Panc1 (cell line): ENCODE measurements around the gene OSBP2. TPM values are rescaled to one million over a fixed set of nuclear protein-coding genes. Genes with fewer than 3 reads are reported as not detected.

Experiments
- ATAC-seq: fragments of 200-7000 bp; cut with Tn5 transposase; 2 replicates; pipeline ENCODE4 v1.9.1; 2020; ENCODE audit warnings: mild to moderate bottlenecking, moderate library complexity
- BruUV-seq: library from RNA; stranded (reverse); fragments of 400-500 nt; replicated peaks from 2 replicates; lab custom pipeline; 2021; lab: Mats Ljungman, UMichigan
- CTCF ChIA-PET: fragments of 300-600 bp; sonication (Branson Sonifier 250); formaldehyde crosslinking; loops from one replicate; lab custom pipeline; 2022; ENCODE audit warnings: antibody characterized with exemption; lab: Charles Lee
- POLR2A ChIA-PET: fragments of 300-600 bp; sonication (Branson Sonifier 250); formaldehyde crosslinking; loops from one replicate; lab custom pipeline; 2022; ENCODE audit warnings: antibody characterized with exemption; lab: Charles Lee
- DNase-seq: peaks from one replicate; pipeline ENCODE4 v3.0.0-alpha.2; 2010; ENCODE audit warnings: low read depth, low spot score
- H3K27ac ChIP-seq: 2 replicates; pipeline ENCODE4 v1.5.1; 2011; ENCODE audit warnings: mild to moderate bottlenecking, low read length, inconsistent platforms
- H3K27me3 ChIP-seq: fragments of 200-500 bp; sonication (Bioruptor generic); 2 replicates; pipeline ENCODE4 v1.6.0; 2014; ENCODE audit warnings: low read length, inconsistent platforms; ENCODE audit not compliant: control insufficient read depth, insufficient read depth
- H3K36me3 ChIP-seq: fragments of 200-500 bp; sonication (Bioruptor generic); 2 replicates; pipeline ENCODE4 v1.5.1; 2014; ENCODE audit warnings: inconsistent platforms, mild to moderate bottlenecking, low read length, moderate library complexity; ENCODE audit not compliant: control insufficient read depth, insufficient read depth
- H3K4me1 ChIP-seq: 2 replicates; pipeline ENCODE4 v1.5.1; 2011; ENCODE audit warnings: inconsistent platforms, mild to moderate bottlenecking, low read length, moderate library complexity; ENCODE audit not compliant: control insufficient read depth, insufficient read depth
- H3K4me3 ChIP-seq, 2 experiments: 2 replicates each; pipeline ENCODE4 v1.5.1; 2011 to 2012; ENCODE audit warnings: low read depth in 2 of 2, low read length in 2 of 2, mild to moderate bottlenecking in 2 of 2, inconsistent platforms in 1 of 2, moderate library complexity in 1 of 2
- H3K9me3 ChIP-seq: fragments of 200-500 bp; sonication (Bioruptor generic); 2 replicates; pipeline ENCODE4 v1.5.1; 2014; ENCODE audit warnings: low read depth, mild to moderate bottlenecking, inconsistent platforms, low read length, moderate library complexity; ENCODE audit not compliant: control insufficient read depth, insufficient read depth
- POLR2AphosphoS5 ChIP-seq: IDR thresholded peaks from 2 replicates; pipeline ENCODE4 v1.6.1; 2012; ENCODE audit warnings: mild to moderate bottlenecking, low read depth, low read length, moderate library complexity
- SIN3A ChIP-seq: IDR thresholded peaks from 2 replicates; pipeline ENCODE4 v1.6.1; 2012; ENCODE audit warnings: low read depth, mild to moderate bottlenecking, low read length, moderate library complexity, borderline replicate concordance; ENCODE audit not compliant: insufficient read depth
- TCF7L2 ChIP-seq: IDR thresholded peaks from 2 replicates; pipeline ENCODE4 v1.6.1; 2011; ENCODE audit warnings: mild to moderate bottlenecking, low read depth, low read length, inconsistent platforms
- in situ Hi-C: cut with HindIII; loops from 2 replicates; pipeline ENCODE4 v1.10.0; 2016; ENCODE audit warnings: low sequenced_read_pairs, low pct_unique_long_range_greater_than_20kb
- intact Hi-C: fragments of 100-400 bp; cut with micrococcal nuclease; formaldehyde crosslinking; loops from one replicate; pipeline ENCODE4 v1.10.0; 2022; ENCODE audit not compliant: unreplicated experiment
- total RNA-seq: library from RNA; stranded (reverse); gene quantifications from one replicate; pipeline ENCODE4 v1.2.1, GENCODE V29; 2021; ENCODE audit not compliant: unreplicated experiment
- TF ChIP-seq, protein P1 (sequence below), 2 experiments: IDR thresholded peaks; 2 replicates each; pipeline ENCODE4 v1.6.1; 2011 to 2012; ENCODE audit warnings: low read depth in 2 of 2, control low read depth in 1 of 2, low read length in 1 of 2, mild to moderate bottlenecking in 1 of 2, moderate library complexity in 1 of 2; ENCODE audit not compliant: insufficient read depth in 1 of 2
- TF ChIP-seq, protein P2 (sequence below): fragments of 450-650 bp; IDR thresholded peaks from 2 replicates; pipeline ENCODE4 v1.5.1; 2017; ENCODE audit warnings: mild to moderate bottlenecking

Gene OSBP2
- total RNA-seq, 1 experiment from 2014 or later = 4.7 TPM

DNA sequence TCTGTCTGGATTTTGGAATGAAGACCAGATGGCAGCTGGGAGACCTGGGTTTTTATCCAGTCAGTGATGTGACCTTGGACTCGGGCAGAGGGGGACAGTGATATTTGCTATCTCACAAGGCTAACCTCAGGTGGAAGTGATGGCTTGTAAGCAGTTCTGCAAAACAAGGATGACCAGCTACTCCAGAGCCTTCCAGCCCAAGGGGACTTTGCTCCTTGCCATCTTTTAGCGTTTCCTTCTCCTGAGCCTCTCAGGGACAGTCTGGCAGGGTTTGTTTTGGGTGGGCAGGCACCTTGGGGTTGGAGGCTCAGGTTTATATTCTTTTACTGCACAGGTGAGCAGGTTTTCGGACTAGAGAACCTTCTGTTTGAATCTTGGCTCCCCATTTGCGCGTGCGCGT, 9.5 kb upstream of the OSBP2 start:
- Histone ChIP-seq H3K36me3 (no peaks in the 10 kb centered on the region), H3K27me3 (no peaks in the 10 kb centered on the region), H3K4me3 (no peak overlapping the region), H3K9me3 (no peaks in the 10 kb centered on the region), H3K4me1 (no peaks in the 10 kb centered on the region), H3K27ac (no peak overlapping the region)
- intact Hi-C loops = no loop called here
- TF ChIP-seq, protein P1, sequence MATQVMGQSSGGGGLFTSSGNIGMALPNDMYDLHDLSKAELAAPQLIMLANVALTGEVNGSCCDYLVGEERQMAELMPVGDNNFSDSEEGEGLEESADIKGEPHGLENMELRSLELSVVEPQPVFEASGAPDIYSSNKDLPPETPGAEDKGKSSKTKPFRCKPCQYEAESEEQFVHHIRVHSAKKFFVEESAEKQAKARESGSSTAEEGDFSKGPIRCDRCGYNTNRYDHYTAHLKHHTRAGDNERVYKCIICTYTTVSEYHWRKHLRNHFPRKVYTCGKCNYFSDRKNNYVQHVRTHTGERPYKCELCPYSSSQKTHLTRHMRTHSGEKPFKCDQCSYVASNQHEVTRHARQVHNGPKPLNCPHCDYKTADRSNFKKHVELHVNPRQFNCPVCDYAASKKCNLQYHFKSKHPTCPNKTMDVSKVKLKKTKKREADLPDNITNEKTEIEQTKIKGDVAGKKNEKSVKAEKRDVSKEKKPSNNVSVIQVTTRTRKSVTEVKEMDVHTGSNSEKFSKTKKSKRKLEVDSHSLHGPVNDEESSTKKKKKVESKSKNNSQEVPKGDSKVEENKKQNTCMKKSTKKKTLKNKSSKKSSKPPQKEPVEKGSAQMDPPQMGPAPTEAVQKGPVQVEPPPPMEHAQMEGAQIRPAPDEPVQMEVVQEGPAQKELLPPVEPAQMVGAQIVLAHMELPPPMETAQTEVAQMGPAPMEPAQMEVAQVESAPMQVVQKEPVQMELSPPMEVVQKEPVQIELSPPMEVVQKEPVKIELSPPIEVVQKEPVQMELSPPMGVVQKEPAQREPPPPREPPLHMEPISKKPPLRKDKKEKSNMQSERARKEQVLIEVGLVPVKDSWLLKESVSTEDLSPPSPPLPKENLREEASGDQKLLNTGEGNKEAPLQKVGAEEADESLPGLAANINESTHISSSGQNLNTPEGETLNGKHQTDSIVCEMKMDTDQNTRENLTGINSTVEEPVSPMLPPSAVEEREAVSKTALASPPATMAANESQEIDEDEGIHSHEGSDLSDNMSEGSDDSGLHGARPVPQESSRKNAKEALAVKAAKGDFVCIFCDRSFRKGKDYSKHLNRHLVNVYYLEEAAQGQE (IDR thresholded peaks at IDR 0.05; ENCODE audit: insufficient read depth in 1 of 2, low read depth in 2 of 2, low read length in 1 of 2) = no peak
- TF ChIP-seq, protein P2, sequence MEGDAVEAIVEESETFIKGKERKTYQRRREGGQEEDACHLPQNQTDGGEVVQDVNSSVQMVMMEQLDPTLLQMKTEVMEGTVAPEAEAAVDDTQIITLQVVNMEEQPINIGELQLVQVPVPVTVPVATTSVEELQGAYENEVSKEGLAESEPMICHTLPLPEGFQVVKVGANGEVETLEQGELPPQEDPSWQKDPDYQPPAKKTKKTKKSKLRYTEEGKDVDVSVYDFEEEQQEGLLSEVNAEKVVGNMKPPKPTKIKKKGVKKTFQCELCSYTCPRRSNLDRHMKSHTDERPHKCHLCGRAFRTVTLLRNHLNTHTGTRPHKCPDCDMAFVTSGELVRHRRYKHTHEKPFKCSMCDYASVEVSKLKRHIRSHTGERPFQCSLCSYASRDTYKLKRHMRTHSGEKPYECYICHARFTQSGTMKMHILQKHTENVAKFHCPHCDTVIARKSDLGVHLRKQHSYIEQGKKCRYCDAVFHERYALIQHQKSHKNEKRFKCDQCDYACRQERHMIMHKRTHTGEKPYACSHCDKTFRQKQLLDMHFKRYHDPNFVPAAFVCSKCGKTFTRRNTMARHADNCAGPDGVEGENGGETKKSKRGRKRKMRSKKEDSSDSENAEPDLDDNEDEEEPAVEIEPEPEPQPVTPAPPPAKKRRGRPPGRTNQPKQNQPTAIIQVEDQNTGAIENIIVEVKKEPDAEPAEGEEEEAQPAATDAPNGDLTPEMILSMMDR = no peak
- TF ChIP-seq SIN3A = no peak
- TF ChIP-seq TCF7L2 = no peak
- TF ChIP-seq POLR2AphosphoS5 = no peak
- in situ Hi-C loops = no loop called here
- DNase-seq = no peak
- CTCF ChIA-PET = no interaction called here
- POLR2A ChIA-PET = no interaction called here
- no peak for ATAC-seq
- no TSS peak for BruUV-seq

DNA sequence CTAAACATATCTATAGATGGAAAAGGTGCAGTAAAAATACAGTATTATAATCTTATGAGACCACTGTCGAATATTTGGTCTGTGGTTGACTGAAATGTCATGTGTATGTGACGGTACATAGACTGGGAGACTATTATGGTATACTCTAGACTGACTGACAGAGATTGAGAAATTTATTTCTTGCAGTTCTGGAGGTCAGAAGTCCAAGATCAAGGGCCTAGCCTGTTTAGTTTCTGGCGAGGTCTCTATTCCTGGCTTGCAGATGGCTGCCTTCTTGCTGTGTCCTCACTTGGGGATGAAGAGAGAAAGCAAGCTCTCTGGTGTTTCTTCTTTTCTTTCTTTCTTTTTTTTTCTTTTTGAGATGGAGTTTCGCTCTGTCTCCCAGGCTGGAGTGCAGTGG, 7.3 kb upstream of the OSBP2 start:
- Histone ChIP-seq H3K36me3 (no peaks in the 10 kb centered on the region), H3K27ac (no peak overlapping the region), H3K4me1 (no peaks in the 10 kb centered on the region), H3K27me3 (no peaks in the 10 kb centered on the region), H3K9me3 (no peaks in the 10 kb centered on the region), H3K4me3 (no peak overlapping the region)
- ChIA-PET CTCF (no interaction called here), POLR2A (no interaction called here)
- DNase-seq (no peak), ATAC-seq (no peak)
- intact Hi-C loops (no loop called here), in situ Hi-C loops (no loop called here)
- no TSS peak for BruUV-seq
- TF ChIP-seq, protein P2 = no peak
- TF ChIP-seq, protein P1 (IDR thresholded peaks at IDR 0.05; ENCODE audit: insufficient read depth in 1 of 2, low read depth in 2 of 2, low read length in 1 of 2) = no peak
- TF ChIP-seq POLR2AphosphoS5 = no peak
- TF ChIP-seq TCF7L2 = no peak
- TF ChIP-seq SIN3A = no peak
